HG02798 (cell line): ENCODE results near the gene RPS19.
A peak's percentile ranks its signal among the peaks of the same experiment; 100 is the strongest.

Experiments
- ATAC-seq: cut with Tn5 transposase; IDR thresholded peaks from one replicate; pipeline ENCODE4 v1.9.1; 2021; ENCODE audit warnings: mild to moderate bottlenecking; ENCODE audit not compliant: unreplicated experiment, poor library complexity

Gene RPS19

DNA sequence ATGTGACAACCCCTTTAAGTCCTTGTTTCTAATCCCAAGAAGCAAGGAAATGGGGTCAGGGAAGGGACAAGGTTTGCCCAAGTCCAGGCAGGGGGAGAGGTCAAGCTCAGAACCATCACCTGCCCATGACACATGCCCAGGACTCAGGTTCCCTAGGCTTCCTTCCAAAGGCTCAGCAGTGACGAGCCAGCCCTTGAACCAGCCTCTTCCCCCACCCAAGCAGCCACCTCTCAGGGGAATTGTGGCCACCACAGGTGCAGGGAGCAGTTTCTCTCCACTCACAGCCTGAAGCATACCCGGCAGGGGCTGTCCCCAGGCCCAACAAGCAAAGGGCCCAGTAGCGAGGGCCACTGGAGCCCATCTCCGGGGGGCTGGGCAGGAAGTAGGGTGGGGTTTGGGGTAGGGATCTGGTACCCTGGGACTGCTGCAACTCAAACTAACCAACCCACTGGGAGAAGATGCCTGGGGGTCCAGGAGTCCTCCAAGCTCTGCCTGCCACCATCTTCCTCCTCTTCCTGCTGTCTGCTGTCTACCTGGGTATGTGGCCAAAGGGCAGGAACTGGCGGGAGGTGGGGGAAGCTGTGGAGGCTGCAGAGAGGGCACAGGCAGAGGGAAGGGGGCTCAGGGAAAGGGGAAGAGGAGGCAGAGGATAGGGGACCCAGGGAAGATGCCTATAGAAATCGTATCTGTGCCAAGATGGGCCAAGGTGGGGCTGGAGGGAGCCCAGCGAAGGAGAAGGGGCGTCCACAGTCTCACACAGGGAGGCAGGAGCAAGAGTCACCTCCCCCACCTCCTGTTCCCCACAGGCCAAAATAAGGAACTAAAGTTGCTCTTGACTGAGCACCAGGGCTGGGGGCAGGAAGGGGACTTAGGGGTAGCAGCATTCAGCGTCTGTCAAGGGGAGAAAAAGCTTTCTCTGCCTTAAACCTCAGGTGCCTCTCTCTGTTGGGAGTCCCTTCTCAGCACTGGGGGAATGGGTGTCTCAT, 17.1 kb downstream of the RPS19 start, which contains the start of gene CD79A:
Gene CD79A, plus strand, starts transcription at position 433 of the 986 bp plus-strand sequence. Its CDS starts 26 bp downstream, at position 459.
- ATAC-seq, result peak; percentile 72

DNA sequence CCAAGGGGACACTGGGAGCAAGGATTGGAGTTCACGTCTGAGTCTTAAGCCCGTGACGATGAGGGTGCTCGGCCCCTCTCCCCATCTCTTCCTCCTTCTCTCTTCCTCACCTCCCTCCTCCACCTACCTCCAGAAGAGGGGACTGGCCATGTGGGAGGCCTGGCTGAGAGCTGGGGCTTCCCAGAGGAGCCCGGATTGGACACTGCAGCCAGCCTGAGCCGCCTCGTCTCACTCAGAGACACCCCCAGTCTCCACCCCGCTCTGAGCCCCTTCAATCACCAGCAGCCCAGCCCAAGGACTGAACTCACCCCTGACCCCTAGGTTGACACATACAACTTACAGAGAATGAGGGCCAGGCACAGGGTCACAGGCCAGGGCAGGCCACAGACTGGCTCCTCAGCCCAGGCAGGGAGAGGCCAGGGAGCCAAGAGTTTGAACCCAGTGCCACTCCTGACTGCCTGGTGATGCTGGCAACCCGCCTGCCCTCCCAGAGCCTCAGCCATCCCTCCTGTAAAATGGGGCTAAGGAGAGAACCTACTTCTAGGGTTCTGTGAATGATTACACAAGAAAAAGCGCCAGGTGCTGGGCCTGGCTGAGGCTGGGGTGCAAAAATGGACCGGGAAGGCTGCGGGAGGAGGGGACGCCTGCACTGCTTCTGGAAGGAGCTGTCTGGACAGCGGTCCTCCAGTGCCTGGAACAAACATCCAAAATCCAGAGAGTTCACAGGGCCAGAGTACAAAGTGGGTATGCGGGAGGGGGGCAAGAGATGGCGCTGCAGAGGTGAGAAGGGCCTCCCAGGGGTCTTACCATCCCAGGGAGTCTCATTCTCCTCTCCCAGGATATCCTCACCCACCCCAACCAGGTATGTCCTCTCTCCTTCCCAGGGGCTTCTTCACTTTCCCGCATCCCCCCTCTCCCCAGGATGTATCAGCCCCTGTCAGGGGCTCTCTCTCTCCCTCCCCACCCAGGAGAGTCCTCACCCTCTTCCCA, 18.2 kb downstream of the RPS19 start:
- ATAC-seq, result no peak

DNA sequence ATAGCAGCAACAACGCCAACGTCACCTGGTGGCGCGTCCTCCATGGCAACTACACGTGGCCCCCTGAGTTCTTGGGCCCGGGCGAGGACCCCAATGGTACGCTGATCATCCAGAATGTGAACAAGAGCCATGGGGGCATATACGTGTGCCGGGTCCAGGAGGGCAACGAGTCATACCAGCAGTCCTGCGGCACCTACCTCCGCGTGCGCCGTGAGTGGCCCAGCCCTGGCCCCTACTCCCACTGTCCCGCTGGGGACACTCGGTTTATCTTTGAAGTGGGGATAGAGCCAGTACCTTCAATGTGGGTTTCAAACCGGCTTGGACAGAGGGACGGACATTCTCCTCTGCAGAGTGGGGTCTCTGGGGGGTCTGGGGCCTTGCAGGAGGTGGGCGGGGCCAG, 19.0 kb downstream of the RPS19 start:
- ATAC-seq, result no peak

DNA sequence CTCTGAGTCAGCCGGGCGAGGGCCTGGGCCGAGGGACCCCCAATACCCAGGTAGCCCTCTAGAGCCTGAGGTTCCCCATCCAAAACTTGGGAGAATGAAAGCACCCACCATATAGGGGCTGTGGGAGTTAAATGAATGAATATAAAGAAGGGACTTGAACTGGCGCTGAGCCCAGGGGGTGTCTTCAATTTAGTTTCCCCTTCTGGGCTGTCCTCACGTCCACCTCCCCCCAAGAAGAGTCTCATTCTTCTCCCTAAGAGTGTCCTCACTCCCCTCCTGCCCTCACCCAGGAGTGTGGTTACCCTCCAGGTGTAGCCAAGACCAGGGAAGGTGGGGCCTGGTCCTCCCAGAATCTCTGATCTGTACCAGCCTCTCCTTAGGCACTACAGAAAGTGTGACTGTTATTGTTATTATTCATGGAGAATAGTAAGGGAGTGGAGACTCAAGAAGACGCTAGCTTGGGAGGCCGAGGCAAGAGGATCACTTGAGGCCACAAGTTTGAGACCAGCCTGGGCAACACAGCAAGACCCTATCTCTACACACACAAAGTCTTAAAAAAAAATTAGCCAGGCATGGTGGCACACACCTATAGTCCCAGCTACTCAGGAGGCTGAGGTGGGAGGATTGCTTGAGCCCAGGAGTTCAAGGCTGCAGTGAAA, 19.7 kb downstream of the RPS19 start:
- no peak for ATAC-seq

DNA sequence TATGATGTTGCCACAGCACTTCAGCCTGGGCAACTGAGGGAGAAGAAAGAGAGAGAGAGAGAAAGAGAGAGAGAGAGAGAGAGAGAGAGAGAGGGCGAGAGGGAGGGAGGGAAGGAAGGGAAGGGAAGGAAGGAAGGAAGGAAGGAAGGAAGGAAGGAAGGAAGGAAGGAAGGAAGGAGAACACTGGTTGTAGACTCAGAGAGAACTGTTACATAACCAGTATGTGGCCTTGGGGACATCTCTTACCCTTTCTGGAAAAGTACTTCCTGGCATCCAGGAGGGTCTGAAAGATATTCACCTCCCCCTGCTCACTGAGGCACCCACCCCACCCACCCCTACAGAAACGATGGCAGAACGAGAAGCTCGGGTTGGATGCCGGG, 20.3 kb downstream of the RPS19 start:
- ATAC-seq, result no peak

DNA sequence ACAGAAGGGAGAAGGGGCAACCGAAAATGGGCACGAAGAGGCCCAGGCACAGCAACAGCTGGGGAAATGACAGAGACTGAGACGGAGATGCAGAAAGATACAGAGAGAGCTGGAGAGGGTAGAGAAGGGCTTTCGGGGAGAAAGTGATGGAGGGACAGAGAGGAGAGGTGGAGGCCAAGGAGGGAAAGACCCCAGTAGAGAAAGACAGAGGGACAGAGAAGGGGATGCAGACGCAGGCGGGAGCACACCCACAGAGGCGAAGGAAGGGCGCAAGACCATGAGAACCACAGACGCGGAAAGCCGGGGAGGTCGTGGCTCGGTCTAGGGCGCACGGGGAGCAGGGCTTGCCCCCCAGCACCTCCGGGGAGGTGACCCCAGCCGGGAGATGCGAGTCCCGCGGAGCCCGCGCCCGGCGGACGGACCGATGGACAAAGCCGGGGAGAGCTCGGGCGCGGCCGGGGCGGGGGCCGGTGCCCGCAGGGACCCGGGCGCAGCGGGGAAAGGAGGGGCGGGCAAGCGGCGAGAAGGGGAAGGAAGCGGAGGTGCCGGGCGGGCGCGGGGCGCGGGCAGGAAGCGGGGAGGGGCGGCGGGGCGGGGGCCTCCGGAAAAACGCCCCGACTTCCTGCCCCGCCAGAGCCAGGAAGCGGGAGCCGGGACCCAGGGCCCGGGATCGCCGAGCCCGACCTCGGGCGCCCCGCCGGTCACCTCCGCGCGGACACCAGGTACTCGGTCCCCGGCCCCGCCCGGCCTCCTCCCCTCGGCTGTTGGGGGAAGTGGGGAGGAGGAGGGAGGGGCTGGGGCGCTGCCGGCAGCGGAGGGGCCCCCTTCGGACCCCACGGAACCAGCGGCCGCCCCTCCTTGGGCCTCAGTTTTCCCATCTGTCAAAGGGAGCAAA, 22.8 kb downstream of the RPS19 start, which contains the start of gene ARHGEF1:
Gene ARHGEF1, plus strand, starts transcription at position 617 of the 895 bp plus-strand sequence. CDS start 4,899 bp downstream, outside the sequence.
- ATAC-seq, result peak; percentile 18

DNA sequence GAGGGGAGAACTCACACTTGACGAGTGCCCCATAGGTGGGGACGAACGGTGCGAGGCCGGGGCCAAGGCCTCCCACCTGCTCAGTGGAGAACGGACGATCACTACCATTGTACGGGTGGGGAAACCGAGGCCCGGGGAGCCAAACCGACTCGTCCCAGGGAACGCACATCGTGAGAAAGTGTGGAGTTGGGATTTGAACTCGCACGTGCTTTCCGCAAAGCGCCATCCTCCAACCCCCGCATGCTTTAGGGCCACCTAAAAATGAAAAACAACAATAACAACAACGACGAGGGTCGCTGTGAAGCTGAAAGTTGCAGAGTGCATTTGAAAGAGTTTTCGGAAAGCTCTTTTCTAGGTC, 23.4 kb downstream of the RPS19 start:
- no peak for ATAC-seq

DNA sequence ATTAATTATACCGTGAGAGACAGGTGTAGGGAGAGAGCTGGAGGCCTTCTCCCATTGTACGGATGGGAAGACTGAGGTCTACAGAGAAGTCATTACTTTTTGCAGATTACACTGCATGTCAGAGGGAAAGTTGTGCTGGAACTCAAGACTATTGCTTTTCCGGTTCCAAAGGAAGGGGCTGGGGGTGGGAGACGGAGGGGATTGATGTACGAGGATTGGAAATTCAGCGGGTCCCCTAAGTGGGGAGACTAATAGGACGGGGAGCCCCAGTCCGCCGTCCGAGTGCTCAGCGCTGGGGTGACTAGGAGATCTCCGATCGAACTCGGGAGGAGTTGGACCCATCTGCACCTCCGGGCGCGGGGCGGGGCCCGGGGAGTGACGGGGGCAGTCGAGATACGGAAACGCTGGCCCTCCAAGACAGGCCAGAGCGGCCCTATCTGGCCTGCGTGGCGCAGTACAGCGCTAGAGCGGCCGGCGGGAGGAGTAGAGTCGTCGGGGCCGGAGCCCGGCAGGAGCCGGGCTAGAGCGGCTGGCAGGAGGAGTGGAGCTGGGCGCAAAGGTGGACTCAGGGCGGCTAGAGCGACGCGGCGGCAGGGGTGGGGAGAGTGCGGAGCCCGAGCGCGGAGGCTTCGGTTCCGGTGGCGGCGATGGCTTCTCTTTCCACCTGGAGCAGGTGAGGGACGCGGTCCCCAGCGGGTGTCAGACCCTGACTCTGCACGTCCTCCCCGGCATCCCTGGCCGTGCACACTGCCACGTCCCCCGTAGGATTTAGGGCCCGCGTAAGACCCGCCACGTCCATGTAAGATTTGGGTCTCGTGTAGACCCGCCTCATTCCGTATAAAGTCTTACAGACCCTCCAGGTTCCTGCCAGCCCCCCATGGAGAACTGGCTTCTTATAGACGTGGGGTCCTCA, 24.0 kb downstream of the RPS19 start:
- peak; percentile 83 for ATAC-seq

DNA sequence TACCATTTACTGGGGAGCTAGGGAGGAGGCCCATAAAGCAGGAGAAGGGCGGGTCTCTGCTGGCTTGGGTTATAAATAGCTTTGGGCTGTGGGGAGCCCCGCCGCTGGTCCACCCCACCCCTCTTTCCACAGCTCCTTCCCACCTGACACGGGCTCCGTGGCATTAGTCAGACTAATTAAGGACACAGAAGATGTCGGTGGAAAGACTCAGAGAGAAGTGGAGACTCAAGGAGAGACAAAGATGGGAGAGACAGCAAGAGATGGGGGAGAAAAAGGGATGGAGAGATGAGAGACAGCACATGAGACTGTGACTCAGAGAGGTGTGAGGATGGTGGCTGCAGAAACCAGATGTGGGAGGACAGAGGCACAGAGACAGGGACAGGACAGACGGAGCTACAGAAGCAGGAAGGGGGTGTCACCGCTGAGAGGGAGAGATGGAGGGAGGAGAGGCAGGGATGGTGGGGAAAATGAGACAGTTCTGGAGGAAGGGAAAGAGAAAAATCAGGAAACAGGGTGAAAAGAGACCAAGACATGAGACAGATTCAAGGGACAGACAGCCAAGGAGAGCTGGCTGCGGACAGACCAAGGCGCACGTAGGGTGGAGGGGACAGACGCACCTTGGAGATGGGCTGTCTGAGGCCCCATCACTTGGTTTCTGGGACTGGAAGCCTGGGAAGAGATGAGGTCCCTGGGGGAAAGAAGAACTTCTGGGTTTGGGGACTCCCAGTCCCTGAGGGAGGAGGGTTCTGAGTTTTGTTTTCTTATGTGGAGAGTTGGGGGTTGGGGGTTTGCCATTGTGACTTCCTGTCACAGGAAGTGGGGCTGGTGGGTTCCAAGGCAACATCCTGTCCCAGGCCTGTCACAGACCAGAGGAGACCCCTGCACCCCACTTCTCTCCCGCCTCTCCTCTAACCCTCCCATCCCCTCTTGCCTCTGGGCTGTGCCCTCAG, 27.0 kb downstream of the RPS19 start:
- ATAC-seq, result no peak

DNA sequence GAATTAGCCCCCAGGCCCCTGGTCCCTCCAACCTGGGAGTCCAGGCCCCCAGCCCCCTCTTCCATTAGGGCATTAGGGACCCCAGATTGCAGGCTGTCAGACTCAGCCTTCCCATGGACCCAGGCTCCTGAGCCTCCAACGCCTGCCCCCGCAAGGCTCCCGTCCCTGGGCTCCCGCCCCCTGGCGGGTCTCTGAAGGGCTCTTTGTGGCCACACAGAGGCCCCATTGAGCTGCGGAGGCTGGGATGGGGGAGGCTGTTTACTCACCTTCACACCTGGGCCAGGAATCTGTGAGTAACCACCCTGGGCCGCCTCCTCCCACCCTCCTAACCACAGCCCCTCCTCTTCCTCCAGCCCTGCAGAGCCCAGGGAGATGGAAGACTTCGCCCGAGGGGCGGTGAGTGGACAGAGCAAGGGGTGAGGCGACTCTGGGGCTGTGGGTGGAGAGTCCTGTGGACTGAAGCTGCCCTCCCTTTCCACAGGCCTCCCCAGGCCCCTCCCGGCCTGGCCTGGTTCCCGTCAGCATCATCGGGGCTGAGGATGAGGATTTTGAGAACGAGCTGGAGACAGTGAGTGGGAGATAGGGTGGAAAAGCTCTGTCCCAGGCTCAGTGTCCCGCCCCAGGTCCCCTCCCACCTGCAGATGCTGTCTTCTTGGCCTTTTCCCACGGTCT, 27.8 kb downstream of the RPS19 start:
- no peak for ATAC-seq

DNA sequence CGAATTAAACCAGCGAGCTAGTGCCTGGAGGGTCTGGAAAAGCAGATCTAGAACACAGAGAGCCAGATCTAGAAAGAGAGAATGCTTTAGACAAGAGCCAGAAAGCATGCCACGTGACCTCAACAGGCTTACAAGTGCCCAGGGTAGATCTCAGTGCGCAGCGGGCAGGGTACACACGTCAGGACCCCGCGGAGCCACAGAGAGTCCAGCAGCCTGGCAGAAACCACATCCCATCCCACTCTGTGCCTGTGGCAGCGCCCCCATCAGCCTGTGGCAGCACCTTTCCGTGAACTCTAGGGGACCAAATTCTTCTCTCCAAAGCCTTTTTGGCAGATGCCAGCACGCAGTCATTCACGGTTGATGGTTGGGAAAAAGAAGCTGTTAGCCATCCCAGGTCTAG, 28.9 kb downstream of the RPS19 start:
- ATAC-seq, result no peak

DNA sequence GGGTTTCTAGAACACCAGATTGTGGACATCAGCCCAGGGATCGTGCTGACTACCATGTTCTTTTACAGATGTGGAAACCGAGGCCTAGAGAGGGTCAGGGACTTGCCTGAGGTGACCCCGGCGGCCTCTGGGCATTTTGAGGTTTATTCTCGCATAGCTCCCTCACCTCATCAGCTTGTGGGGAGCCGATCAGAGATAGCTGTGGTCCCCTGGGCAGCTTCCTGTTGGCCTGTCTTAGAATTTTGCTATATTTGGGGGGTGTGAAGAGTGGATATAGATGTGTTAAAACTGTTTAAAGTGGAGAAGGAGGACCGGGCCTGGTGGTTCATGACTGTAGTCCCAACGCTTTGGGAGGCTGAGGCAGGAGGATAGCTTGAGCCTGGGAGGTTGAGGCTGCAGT, 29.8 kb downstream of the RPS19 start:
- no peak for ATAC-seq

DNA sequence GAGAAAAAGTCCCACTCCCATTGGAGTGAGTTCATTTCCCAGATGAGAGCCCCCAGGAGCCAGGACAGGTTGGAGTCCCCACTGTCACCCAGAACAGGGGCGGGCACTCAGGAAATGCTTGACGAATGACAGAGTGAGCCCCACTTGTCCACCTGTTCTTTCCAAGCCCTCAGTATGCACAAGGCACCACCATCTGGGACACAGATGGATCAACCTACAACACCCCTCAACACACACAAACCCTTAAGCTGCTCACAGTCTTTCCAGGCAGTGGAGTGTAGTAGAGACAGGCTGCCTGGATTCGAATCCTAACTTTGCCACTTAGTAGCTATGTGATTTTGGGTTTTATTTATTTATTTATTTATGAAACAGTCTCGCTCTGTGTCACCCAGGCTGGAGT, 30.9 kb downstream of the RPS19 start:
- no peak for ATAC-seq

DNA sequence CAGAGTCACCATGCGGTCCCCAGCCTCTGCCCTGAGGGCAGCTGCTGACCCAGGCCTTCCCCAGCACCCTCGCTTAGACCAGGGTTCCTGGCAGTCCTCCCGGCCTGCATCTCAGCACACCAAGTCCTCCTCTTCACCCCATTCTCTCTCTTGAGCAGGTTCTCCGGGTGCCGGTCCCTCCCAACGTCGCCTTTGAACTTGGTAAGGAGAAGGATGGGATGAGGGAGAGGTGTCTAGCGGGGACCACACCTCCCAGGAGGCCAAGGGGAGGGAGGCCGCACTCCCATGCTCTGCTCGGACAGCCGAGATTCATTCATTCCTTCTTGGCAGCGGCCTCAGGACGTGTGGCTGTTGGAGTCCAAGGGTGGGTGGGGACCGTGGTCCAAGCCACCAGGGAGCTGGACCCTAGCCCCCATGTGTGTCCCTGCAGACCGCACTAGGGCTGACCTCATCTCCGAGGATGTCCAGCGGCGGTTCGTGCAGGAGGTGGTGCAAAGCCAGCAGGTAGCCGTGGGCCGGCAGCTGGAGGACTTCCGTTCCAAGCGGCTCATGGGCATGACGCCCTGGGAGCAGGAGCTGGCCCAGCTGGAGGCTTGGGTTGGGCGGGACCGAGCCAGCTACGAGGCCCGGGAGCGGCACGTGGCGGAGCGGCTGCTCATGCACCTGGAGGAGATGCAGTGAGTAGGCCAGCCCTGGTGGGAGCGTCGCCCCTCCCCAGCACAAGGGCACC, 32.3 kb downstream of the RPS19 start:
- no peak for ATAC-seq

DNA sequence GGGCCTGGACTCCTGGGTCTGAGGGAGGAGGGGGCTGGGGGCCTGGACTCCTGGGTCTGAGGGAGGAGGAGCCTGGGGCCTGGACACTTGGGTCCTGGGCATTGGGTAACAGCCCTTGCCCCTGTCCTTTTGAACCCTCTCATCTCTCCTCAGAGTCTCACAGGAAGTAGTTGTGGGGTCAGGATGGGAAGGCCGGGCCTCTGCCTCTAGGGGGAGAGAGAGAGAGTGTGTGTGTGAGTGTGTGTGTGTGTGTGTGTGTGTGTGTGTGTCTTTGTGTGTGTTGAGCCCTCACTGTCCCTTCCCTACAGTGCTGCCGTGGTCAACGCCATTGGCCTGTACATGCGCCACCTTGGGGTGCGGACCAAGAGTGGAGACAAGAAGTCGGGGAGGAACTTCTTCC, 33.8 kb downstream of the RPS19 start:
- no peak for ATAC-seq

DNA sequence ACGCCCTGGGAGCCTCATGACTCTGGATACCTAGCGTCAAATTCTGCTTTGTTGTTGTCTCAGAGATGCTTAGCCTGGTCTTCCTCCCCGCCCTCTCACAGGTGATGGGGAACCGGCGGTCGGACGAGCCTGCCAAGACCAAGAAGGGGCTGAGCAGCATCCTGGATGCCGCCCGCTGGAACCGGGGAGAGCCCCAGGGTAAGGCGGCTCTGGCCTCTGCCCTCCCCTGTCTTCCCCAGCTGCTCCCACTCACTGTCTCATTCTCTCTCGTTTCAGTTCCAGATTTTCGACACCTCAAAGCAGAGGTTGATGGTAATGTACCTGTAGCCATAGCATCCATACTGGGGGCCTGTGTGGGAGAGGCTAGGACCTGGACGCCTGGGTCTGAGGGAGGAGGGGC, 34.3 kb downstream of the RPS19 start:
- ATAC-seq, result no peak
